A673 (cell line): Measurements from ENCODE around the gene RHOT1.

Experiments used
- CTCF ChIP-seq: fragments of 300-800, 200-600 bp; sonication (generic); conservative IDR thresholded peaks from 2 replicates; pipeline ENCODE4 v1.5.1; 2017; ENCODE audit warnings: low read depth, mild to moderate bottlenecking, antibody characterized with exemption, low read length, moderate library complexity, mixed read lengths
- EZH2 ChIP-seq: fragments of 200-600 bp; sonication (generic); IDR thresholded peaks from 2 replicates; pipeline ENCODE4 v1.6.1; 2017; ENCODE audit warnings: borderline replicate concordance, low read depth, mild to moderate bottlenecking, mixed read lengths, antibody characterized with exemption, low read length; ENCODE audit not compliant: poor library complexity, severe bottlenecking

GRCh38 chr17:32269377-32269776 is 127.1 kb downstream of the RHOT1 start:
- TF ChIP-seq CTCF = no peak
- no peak for TF ChIP-seq EZH2
